ENCODE measurements around the gene EGFL8. TPM values are rescaled to one million over a fixed set of nuclear protein-coding genes. Genes with fewer than 3 reads are reported as not detected.
A peak's percentile ranks its signal among the peaks of the same experiment; 100 is the strongest.

EGFL8 gene
- polyA plus RNA-seq, result 10 to 100 TPM in 2 of 3 donors, 1 to 10 TPM in 1; 5.3 to 49.7 (median 12.4) TPM

- H3K27ac ChIP-seq (ENCODE audit: low read depth, low read length), result no peak within 1 kb of the TSS
Measured at GRCh38 chr6:32164295-32164694, at the start of gene EGFL8. Gene EGFL8 (plus strand): TSS chr6:32164595. CDS start chr6:32166166, 1,571 bp downstream.

GRCh38 chr6:32114796-32115195 lies 49.6 kb upstream of the EGFL8 start:
- H3K27ac ChIP-seq (ENCODE audit: low read depth, low read length), result peak overlapping the region; percentile 22
- WGBS, 3 donors, result 68 to 86% (median 68%) methylated on average over 8 of the region's 8 CpGs

- 74 to 94% (median 86%) methylated on average over 6 of the region's 6 CpGs for WGBS, 3 donors
- H3K27ac ChIP-seq (ENCODE audit: low read depth, low read length), result no peak overlapping the region
Measured at GRCh38 chr6:32115623-32116022, 48.8 kb upstream of the EGFL8 start.

GRCh38 chr6:32116674-32117073 lies 47.7 kb upstream of the EGFL8 start:
- H3K27ac ChIP-seq (ENCODE audit: low read depth, low read length), result no peak overlapping the region
- 87 to 95% (median 89%) methylated on average over 7 of the region's 7 CpGs for WGBS, 3 donors

- WGBS, 3 donors, result 87 to 91% (median 89%) methylated on average over 9 of the region's 9 CpGs
- no peak overlapping the region for H3K27ac ChIP-seq (ENCODE audit: low read depth, low read length)
Measured at GRCh38 chr6:32117461-32117860, 46.9 kb upstream of the EGFL8 start.

- no peak overlapping the region for H3K27ac ChIP-seq (ENCODE audit: low read depth, low read length)
- WGBS, 3 donors, result 10 to 22% (median 20%) methylated on average over 17 of the region's 17 CpGs
Measured at GRCh38 chr6:32118782-32119628, 45.4 kb upstream of the EGFL8 start.

- 93 to 95% (median 94%) methylated on average over 8 to 12 of the region's 12 CpGs for WGBS, 3 donors
- H3K27ac ChIP-seq (ENCODE audit: low read depth, low read length), result no peak overlapping the region
Measured at GRCh38 chr6:32120573-32121059, 43.8 kb upstream of the EGFL8 start.

GRCh38 chr6:32123681-32124080 lies 40.7 kb upstream of the EGFL8 start:
- no peak overlapping the region for H3K27ac ChIP-seq (ENCODE audit: low read depth, low read length)
- WGBS, 3 donors, result 75 to 95% (median 89%) methylated on average over 4 of the region's 4 CpGs

GRCh38 chr6:32126880-32127279 lies 37.5 kb upstream of the EGFL8 start:
- WGBS, 3 donors, result 48 to 68% (median 59%) methylated on average over 8 of the region's 8 CpGs
- H3K27ac ChIP-seq (ENCODE audit: low read depth, low read length), result no peak overlapping the region

GRCh38 chr6:32127409-32127716 lies 37.0 kb upstream of the EGFL8 start:
- WGBS, 3 donors, result 1 to 11% (median 11%) methylated on average over 9 of the region's 9 CpGs
- no peak overlapping the region for H3K27ac ChIP-seq (ENCODE audit: low read depth, low read length)

- WGBS, 3 donors, result 0 to 1% (median 1%) methylated on average over 44 of the region's 44 CpGs
- H3K27ac ChIP-seq (ENCODE audit: low read depth, low read length), result no peak within 1 kb of the TSS
Measured at GRCh38 chr6:32127717-32128592, 36.4 kb upstream of the EGFL8 start, which contains the start of gene ATF6B. Gene ATF6B (minus strand): TSS chr6:32128246. CDS start chr6:32128207, 39 bp downstream.

- 73 to 86% (median 85%) methylated on average over 13 of the region's 13 CpGs for WGBS, 3 donors
- no peak overlapping the region for H3K27ac ChIP-seq (ENCODE audit: low read depth, low read length)
Measured at GRCh38 chr6:32128751-32129296, 35.6 kb upstream of the EGFL8 start.

- H3K27ac ChIP-seq (ENCODE audit: low read depth, low read length), result peak overlapping the region; percentile 19
- 26 to 34% (median 32%) methylated on average over 22 of the region's 22 CpGs for WGBS, 3 donors
Measured at GRCh38 chr6:32129297-32130088, 34.9 kb upstream of the EGFL8 start.

- H3K27ac ChIP-seq (ENCODE audit: low read depth, low read length), result no peak overlapping the region
- WGBS, 3 donors, result 81 to 93% (median 92%) methylated on average over 14 of the region's 14 CpGs
Measured at GRCh38 chr6:32131439-32131948, 32.9 kb upstream of the EGFL8 start.

GRCh38 chr6:32132110-32132509 lies 32.3 kb upstream of the EGFL8 start:
- H3K27ac ChIP-seq (ENCODE audit: low read depth, low read length), result no peak overlapping the region

GRCh38 chr6:32133786-32134185 lies 30.6 kb upstream of the EGFL8 start:
- no peak overlapping the region for H3K27ac ChIP-seq (ENCODE audit: low read depth, low read length)
- 77 to 82% (median 81%) methylated on average over 4 of the region's 4 CpGs for WGBS, 3 donors

- no peak overlapping the region for H3K27ac ChIP-seq (ENCODE audit: low read depth, low read length)
Measured at GRCh38 chr6:32137454-32137853, 26.9 kb upstream of the EGFL8 start.

GRCh38 chr6:32139590-32139989 lies 24.8 kb upstream of the EGFL8 start:
- 66 to 73% (median 67%) methylated on average over 5 of the region's 5 CpGs for WGBS, 3 donors
- no peak overlapping the region for H3K27ac ChIP-seq (ENCODE audit: low read depth, low read length)

Data from adipose tissue (tissue), 3 donors.